SU-DHL-6 (cell line): ENCODE data around the gene GPR150.

Source experiments
- H2AFZ ChIP-seq: fragments of 200-600 bp; sonication (generic); 2 replicates; pipeline ENCODE4 v1.6.1; 2014; ENCODE audit warnings: low read depth, mild to moderate bottlenecking, moderate library complexity, mixed read lengths, antibody characterized with exemption, low read length; ENCODE audit not compliant: severe bottlenecking
- H3F3A ChIP-seq: fragments of 200-600 bp; shearing (Covaris generic); 2 replicates; pipeline ENCODE4 v1.6.0; 2016; ENCODE audit warnings: antibody characterized with exemption, mild to moderate bottlenecking; ENCODE audit not compliant: insufficient read depth
- H3K27ac ChIP-seq: fragments of 200-600 bp; sonication (generic); 2 replicates; pipeline ENCODE4 v1.5.1; 2016; ENCODE audit warnings: low read depth, mild to moderate bottlenecking, low read length, moderate library complexity, mixed read lengths
- H3K27me3 ChIP-seq: fragments of 200-600 bp; sonication (generic), shearing (Covaris generic); 2 replicates; pipeline ENCODE4 v1.6.0; 2014; ENCODE audit warnings: mild to moderate bottlenecking, low read length
- H3K36me3 ChIP-seq: fragments of 200-600 bp; sonication (generic); 2 replicates; pipeline ENCODE4 v1.6.1; 2014; ENCODE audit warnings: mild to moderate bottlenecking, low read length, mixed read lengths
- H3K4me2 ChIP-seq: fragments of 300-600, 200-600 bp; shearing (Covaris generic), sonication (generic); 2 replicates; pipeline ENCODE4 v1.6.0; 2014; ENCODE audit warnings: low read length, low read depth, mild to moderate bottlenecking; ENCODE audit not compliant: poor library complexity, severe bottlenecking
- H3K4me3 ChIP-seq: fragments of 200-600 bp; sonication (generic); 2 replicates; pipeline ENCODE4 v1.5.1; 2014; ENCODE audit warnings: antibody characterized with exemption, low read length, mild to moderate bottlenecking, mixed read lengths; ENCODE audit not compliant: insufficient read depth, poor library complexity, severe bottlenecking
- H3K79me2 ChIP-seq: fragments of 200-600 bp; sonication (generic); 2 replicates; pipeline ENCODE4 v1.6.1; 2014; ENCODE audit warnings: mild to moderate bottlenecking, low read length, moderate library complexity; ENCODE audit not compliant: insufficient read depth
- H3K9ac ChIP-seq: fragments of 200-600 bp; sonication (generic); 2 replicates; pipeline ENCODE4 v1.7.0; 2014; ENCODE audit warnings: mild to moderate bottlenecking, low read length
- H3K9me2 ChIP-seq: fragments of 200-600 bp; sonication (generic); replicated peaks from 2 replicates; pipeline ENCODE4 v1.6.1; 2014; ENCODE audit warnings: low read length; ENCODE audit not compliant: insufficient read depth
- H3K9me3 ChIP-seq: fragments of 200-600 bp; sonication (generic); 2 replicates; pipeline ENCODE4 v1.6.1; 2014; ENCODE audit warnings: low read length, mixed read lengths; ENCODE audit not compliant: insufficient read depth
- H4K20me1 ChIP-seq: fragments of 200-600 bp; sonication (generic); 2 replicates; pipeline ENCODE4 v1.6.1; 2014; ENCODE audit warnings: low read depth, mild to moderate bottlenecking, antibody characterized with exemption, low read length, moderate library complexity, mixed read lengths
- EZH2phosphoT487 ChIP-seq: fragments of 200-600 bp; sonication (generic), shearing (Covaris generic); conservative IDR thresholded peaks from 2 replicates; pipeline ENCODE4 v1.6.1; 2018; ENCODE audit warnings: mild to moderate bottlenecking, antibody characterized with exemption, low read length, moderate library complexity, mixed read lengths
- TF ChIP-seq, protein P1 (sequence below): fragments of 200-600 bp; sonication (generic); IDR thresholded peaks from one replicate; pipeline ENCODE4 v1.5.1; 2017; ENCODE audit warnings: antibody characterized with exemption, mild to moderate bottlenecking, low read length, moderate library complexity; ENCODE audit not compliant: insufficient read depth, poor library complexity, severe bottlenecking

GPR150 gene

DNA sequence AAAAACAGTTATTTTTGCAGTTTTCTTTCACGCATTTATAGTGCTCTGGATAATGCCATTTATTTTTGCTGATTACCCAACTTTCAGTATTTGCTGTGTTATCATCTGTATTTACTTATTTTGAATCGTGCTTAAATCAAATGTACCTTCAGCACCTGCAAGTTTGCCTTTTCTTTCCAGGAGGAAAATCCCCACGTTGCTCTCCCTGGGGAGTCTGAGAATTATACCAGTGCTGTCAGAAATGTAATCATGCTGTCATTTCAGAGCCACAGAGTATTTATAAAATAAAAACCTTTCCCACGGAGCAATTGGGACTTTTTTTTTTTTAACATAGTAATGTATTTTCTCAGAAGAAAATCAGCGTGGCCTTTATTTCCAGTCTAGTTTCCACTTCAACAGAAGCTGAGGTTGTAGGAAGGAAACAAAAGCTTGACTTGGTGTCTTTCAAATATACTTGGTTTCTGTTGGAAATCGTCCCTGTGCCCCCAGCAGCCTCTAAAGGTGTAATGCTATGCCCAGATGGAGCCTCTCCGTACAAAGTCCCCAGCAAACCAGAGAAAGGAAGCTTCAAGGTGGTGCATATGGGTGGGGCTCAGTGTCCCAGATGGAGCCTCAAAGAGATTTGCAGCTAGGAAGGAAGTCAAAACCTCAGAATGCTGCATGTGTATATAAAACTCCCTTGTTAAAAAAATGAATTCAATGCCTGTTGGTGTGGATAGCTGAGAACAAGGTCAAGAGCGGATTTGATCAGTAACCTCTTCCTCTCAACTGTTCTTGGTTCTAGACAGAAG, 2.1 kb downstream of the GPR150 start:
- H3K27me3 ChIP-seq: no peaks in the 10 kb centered on the region
- H3K4me2 ChIP-seq: no peak overlapping the region
- H3F3A ChIP-seq: no peaks in the 10 kb centered on the region
- H3K4me3 ChIP-seq: no peak overlapping the region
- no peaks in the 10 kb centered on the region for H3K9me3 ChIP-seq
- H3K27ac ChIP-seq: no peak overlapping the region
- no peak overlapping the region for H2AFZ ChIP-seq
- H3K36me3 ChIP-seq: no peaks in the 10 kb centered on the region
- H4K20me1 ChIP-seq: no peaks in the 10 kb centered on the region
- H3K9ac ChIP-seq: no peak overlapping the region
- H3K79me2 ChIP-seq: no peaks in the 10 kb centered on the region
- TF ChIP-seq, protein P1, sequence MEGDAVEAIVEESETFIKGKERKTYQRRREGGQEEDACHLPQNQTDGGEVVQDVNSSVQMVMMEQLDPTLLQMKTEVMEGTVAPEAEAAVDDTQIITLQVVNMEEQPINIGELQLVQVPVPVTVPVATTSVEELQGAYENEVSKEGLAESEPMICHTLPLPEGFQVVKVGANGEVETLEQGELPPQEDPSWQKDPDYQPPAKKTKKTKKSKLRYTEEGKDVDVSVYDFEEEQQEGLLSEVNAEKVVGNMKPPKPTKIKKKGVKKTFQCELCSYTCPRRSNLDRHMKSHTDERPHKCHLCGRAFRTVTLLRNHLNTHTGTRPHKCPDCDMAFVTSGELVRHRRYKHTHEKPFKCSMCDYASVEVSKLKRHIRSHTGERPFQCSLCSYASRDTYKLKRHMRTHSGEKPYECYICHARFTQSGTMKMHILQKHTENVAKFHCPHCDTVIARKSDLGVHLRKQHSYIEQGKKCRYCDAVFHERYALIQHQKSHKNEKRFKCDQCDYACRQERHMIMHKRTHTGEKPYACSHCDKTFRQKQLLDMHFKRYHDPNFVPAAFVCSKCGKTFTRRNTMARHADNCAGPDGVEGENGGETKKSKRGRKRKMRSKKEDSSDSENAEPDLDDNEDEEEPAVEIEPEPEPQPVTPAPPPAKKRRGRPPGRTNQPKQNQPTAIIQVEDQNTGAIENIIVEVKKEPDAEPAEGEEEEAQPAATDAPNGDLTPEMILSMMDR: no peak
- TF ChIP-seq EZH2phosphoT487: no peak
- no peaks in the 10 kb centered on the region for H3K9me2 ChIP-seq

DNA sequence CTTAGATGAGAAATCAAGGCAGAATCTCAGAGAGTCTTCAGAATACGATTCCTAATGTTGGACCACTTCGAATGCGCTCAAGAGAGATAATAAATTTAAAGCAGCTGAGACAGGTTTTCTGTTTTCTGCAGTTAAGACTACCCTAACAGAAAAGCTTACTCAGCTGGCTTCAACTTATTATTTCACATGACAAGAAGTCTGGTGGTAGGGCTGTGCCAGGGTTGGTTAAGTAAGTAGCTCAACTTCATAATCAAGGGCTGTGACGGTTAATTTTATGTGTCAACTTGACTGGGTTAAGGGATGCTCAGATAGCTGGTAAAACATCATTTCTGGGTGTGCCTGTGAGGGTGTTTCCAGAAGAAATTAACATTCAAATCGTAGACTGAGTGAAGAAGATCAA, 3.8 kb downstream of the GPR150 start:
- H3K36me3 ChIP-seq: no peaks in the 10 kb centered on the region
- no peak overlapping the region for H3K27ac ChIP-seq
- no peak overlapping the region for H3K4me2 ChIP-seq
- H3K9ac ChIP-seq: no peak overlapping the region
- no peaks in the 10 kb centered on the region for H3K27me3 ChIP-seq
- H3K9me2 ChIP-seq: no peaks in the 10 kb centered on the region
- no peaks in the 10 kb centered on the region for H4K20me1 ChIP-seq
- H3F3A ChIP-seq: no peaks in the 10 kb centered on the region
- no peaks in the 10 kb centered on the region for H3K9me3 ChIP-seq
- no peaks in the 10 kb centered on the region for H3K79me2 ChIP-seq
- no peak overlapping the region for H3K4me3 ChIP-seq
- no peak overlapping the region for H2AFZ ChIP-seq
- TF ChIP-seq EZH2phosphoT487: no peak
- TF ChIP-seq, protein P1: no peak

DNA sequence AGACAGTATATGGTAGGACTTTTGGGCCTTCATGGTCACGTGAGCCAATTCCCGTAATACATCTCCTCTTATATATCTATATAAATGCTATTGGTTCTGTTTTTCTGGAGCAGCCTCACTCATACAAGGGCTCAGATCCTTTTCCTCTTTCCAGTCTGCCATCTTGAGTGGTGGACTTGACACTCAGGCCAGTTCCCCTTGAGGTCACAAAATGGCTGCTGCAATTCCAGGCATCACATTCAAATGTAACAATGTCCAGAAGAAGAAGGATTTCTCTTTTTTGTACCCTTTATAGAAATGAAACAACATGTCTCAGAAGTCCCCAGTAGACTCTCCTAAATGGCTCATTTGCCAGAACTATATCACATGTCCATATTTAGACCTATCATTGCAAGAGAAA, 4.5 kb downstream of the GPR150 start:
- no peaks in the 10 kb centered on the region for H3F3A ChIP-seq
- H3K27me3 ChIP-seq: no peaks in the 10 kb centered on the region
- H3K79me2 ChIP-seq: no peaks in the 10 kb centered on the region
- no peak overlapping the region for H3K4me3 ChIP-seq
- no peak overlapping the region for H3K27ac ChIP-seq
- no peaks in the 10 kb centered on the region for H4K20me1 ChIP-seq
- H3K36me3 ChIP-seq: no peaks in the 10 kb centered on the region
- H3K9me3 ChIP-seq: no peaks in the 10 kb centered on the region
- TF ChIP-seq, protein P1: no peak
- no peak for TF ChIP-seq EZH2phosphoT487
- H3K4me2 ChIP-seq: no peak overlapping the region
- H3K9ac ChIP-seq: no peak overlapping the region
- H3K9me2 ChIP-seq: no peaks in the 10 kb centered on the region
- no peak overlapping the region for H2AFZ ChIP-seq
